Measurements from ENCODE around the gene SMYD4. TPM values are rescaled to one million over a fixed set of nuclear protein-coding genes. Genes with fewer than 3 reads are reported as not detected.
"Not testable (repeated sequence)": the region's sequence is repeated elsewhere in the genome, so short reads cannot be mapped to it uniquely, and the experiment has no call there.

SMYD4 gene
- total and polyA plus RNA-seq, 9 donors: 8.5 to 22.0 (median 16.3) TPM

DNA sequence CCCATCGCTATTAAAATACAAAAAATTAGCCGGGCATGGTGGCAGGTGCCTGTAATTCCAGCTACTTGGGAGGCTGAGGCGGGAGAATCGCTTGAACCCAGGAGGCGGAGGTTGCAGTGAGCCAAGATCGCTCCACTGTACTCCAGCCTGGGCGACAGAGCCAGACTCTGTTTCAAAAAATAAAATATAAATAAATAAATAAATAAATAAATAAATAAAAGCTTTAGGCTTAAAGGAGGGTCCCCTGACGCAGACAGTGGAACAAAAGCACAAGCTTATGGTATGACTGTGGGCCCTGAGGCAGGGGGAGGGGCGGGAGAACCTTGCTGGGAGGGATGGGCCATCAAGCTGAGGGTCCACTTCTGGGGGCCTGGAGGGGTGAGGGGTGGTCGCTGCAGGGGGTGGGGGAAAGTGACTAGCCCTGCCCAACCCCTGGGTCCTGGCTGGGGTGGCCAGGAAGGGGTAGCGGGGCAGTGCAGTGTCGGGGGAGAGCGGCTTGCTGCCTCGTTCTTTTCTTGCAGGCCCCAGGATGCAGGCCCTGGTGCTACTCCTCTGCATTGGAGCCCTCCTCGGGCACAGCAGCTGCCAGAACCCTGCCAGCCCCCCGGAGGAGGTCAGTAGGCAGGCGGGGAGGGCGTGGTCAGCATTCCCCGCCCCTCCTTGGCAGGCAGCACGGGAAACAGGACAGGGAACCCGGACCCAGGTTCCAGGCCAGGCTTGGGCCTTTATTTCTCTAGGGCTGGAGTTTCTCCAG is 63.1 kb downstream of the SMYD4 start:
- Histone ChIP-seq H3K36me3 (no peaks in the 10 kb centered on the region), H3K27me3 (no peaks in the 10 kb centered on the region), H3K27ac (peak overlapping the region in 1 of 2 donors; percentile 39), H3K9me3 (no peaks in the 10 kb centered on the region), H3K4me1 (ENCODE audit: insufficient read depth) (peaks cover 13% of the 10 kb centered on the region), H3K4me3 (no peak overlapping the region)
- WGBS, 3 donors: 64 to 72% (median 66%) methylated on average over 21 of the region's 21 CpGs
- TF ChIP-seq POLR2A (IDR thresholded peaks at IDR 0.05) (no peak), EP300 (IDR thresholded peaks at IDR 0.05) (no peak)
- TF ChIP-seq, protein P1, sequence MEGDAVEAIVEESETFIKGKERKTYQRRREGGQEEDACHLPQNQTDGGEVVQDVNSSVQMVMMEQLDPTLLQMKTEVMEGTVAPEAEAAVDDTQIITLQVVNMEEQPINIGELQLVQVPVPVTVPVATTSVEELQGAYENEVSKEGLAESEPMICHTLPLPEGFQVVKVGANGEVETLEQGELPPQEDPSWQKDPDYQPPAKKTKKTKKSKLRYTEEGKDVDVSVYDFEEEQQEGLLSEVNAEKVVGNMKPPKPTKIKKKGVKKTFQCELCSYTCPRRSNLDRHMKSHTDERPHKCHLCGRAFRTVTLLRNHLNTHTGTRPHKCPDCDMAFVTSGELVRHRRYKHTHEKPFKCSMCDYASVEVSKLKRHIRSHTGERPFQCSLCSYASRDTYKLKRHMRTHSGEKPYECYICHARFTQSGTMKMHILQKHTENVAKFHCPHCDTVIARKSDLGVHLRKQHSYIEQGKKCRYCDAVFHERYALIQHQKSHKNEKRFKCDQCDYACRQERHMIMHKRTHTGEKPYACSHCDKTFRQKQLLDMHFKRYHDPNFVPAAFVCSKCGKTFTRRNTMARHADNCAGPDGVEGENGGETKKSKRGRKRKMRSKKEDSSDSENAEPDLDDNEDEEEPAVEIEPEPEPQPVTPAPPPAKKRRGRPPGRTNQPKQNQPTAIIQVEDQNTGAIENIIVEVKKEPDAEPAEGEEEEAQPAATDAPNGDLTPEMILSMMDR (IDR thresholded peaks at IDR 0.05): no peak
- peak in 1 of 5 donors; percentile 54 for DNase-seq
- intact Hi-C loops (cut with DNase I): no loop called here

DNA sequence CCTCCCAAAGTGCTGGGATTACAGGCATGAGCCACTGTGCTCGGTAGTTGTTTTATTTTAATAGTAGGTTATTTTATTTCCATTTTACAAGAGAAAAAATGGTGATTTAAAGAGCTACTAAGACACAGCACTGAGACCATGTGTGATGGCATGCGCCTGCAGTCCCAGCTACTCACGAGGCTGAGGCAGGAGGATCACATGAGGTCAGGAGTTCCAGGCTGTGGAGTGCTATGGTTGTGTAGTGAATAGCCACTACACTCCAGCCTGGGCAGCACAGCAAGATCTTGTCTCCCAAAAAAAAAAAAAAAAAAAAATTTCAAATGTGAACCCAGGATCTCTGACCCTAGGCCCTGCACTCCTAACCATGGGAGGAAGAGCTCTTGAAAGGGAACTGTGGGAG is 64.1 kb downstream of the SMYD4 start:
- DNase-seq: no peak
- intact Hi-C loops (cut with DNase I): no loop called here
- Histone ChIP-seq H3K27ac (peak overlapping the region in 1 of 2 donors; percentile 92), H3K9me3 (no peaks in the 10 kb centered on the region), H3K4me1 (ENCODE audit: insufficient read depth) (peaks cover 16% of the 10 kb centered on the region), H3K36me3 (no peaks in the 10 kb centered on the region), H3K27me3 (no peaks in the 10 kb centered on the region), H3K4me3 (no peak overlapping the region)
- TF ChIP-seq POLR2A (IDR thresholded peaks at IDR 0.05): no peak
- TF ChIP-seq, protein P1 (IDR thresholded peaks at IDR 0.05): no peak
- no peak for TF ChIP-seq EP300 (IDR thresholded peaks at IDR 0.05)
- WGBS, 3 donors: 86 to 90% (median 87%) methylated on average over 3 of the region's 3 CpGs

DNA sequence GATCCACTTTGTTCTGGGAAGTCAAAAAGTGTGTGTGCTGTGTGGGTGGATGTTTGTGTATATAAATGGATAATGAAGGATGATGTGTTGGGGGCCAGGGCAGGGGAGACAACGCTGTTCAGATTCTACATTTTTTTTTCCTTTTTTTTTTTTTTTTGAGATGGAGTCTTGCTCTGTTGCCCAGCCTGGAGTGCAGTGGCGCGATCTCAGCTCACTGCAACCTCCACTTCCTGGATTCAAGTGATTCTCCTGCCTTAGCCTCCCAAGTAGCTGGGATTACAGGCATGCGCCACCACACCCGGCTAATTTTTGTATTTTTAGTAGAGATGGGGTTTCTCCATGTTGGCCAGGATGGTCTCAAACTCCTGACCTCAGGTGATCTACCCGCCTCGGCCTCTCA is 65.0 kb downstream of the SMYD4 start:
- intact Hi-C loops (cut with DNase I): loop anchor here in 2 of 4 donors (5.0 kb wide), 1 partner anchor 37 kb away; no protein-coding TSS in a partner anchor
- not testable (repeated sequence) for H3K36me3 ChIP-seq, H3K9me3 ChIP-seq, DNase-seq, H3K27me3 ChIP-seq, H3K4me3 ChIP-seq
- H3K27ac ChIP-seq: peak overlapping the region in 1 of 2 donors; percentile 92
- 79 to 84% (median 82%) methylated on average over 7 of the region's 7 CpGs for WGBS, 3 donors
- H3K4me1 ChIP-seq (ENCODE audit: insufficient read depth): peaks cover 16% of the 10 kb centered on the region

DNA sequence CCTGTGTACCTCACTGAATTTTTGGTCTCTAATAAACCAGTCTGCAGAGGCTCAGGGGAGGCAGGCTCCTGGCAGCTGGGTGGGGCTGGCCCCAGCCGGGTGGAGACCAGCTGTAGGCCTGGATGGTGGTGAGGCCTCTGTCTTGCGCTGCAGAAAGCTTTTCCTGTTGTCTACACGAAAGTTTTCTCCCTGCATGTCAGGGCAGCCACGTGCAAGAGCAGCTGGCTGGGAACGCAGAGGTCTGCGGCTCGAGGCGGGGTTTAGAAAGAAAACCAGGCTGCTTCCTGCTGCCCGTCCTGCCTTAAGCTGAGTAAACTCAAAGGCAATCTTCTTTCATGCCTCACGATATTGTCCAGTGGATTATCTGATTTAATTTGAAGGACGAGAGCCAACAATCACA is 65.4 kb downstream of the SMYD4 start:
- Histone ChIP-seq H3K27ac (peak overlapping the region; percentile 82 to 92), H3K9me3 (no peaks in the 10 kb centered on the region), H3K36me3 (no peaks in the 10 kb centered on the region), H3K4me1 (ENCODE audit: insufficient read depth) (peaks cover 16% of the 10 kb centered on the region), H3K4me3 (peak overlapping the region; percentile 47), H3K27me3 (no peaks in the 10 kb centered on the region)
- DNase-seq: peak; percentile 70 to 76 (median 74)
- WGBS, 3 donors: 1% methylated on average over 11 of the region's 11 CpGs
- intact Hi-C loops (cut with DNase I): loop anchor here in 2 of 4 donors (5.0 kb wide), 1 partner anchor 37 kb away; no protein-coding TSS in a partner anchor
- TF ChIP-seq, protein P1 (IDR thresholded peaks at IDR 0.05): no peak
- TF ChIP-seq POLR2A (IDR thresholded peaks at IDR 0.05) (no peak), EP300 (IDR thresholded peaks at IDR 0.05) (no peak)
